ENCODE results near the gene KCNH1. TPM values are rescaled to one million over a fixed set of nuclear protein-coding genes. Genes with fewer than 3 reads are reported as not detected.

The KCNH1 gene
- total RNA-seq, 1 experiment from 2014 or later, result 3.0 TPM

DNA sequence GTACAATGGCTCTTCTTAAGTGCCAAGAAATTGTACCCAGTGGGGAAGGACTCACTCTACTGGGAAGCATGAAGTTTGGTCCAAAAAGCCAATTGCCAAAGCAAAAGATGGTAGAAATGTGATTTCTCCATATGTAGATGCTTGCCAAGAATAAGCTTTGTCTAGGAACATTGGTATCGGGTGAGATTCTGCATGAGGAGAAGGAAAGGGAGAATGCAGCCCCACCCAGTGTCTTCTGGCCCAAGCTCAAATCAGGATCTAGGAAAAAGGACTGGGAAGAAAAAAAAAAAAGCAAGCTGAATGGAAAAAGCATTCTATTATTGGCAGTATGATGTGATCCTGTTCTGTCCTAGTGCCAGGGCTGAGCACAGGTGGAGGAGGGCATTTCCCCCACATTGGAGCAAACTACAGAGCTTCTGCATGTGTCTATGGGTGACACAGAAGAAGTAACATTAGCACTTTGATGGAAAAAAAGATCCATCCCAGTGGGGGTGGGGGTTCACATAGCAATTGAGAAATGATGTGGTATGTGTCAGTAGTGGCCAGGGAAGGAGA, 226.6 kb downstream of the KCNH1 start:
- Histone ChIP-seq H3K36me3 (no peaks in the 10 kb centered on the region), H3K9me3 (replicated peaks) (no peaks in the 10 kb centered on the region), H3K4me1 (peaks cover 28% of the 10 kb centered on the region), H3K27ac (no peak overlapping the region), H3K4me3 (no peak overlapping the region), H3K27me3 (no peaks in the 10 kb centered on the region)
- no peak for DNase-seq

DNA sequence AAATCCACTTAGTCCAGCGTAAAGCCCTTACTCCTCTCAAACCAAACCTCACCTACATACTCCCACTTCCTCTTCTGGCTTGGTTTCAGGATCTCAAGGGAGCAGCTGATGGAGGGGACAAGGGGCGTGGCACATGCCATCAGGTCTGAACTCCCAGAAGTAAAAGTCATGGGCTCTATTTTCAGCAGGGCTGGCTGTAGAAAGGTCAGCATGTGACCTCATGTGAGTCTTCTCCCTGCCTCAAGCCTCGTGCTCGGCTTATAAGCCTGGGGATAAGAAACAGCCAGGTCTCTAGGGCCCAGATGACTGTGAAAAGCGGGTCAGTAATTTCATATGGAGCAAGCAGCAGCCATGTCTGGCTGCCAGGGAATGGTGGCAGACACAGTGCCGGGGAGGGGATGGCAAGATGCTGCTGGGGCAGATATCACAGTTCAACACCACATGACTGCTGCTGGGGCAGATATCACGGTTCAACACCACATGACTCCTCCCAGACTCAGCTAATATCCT, 227.9 kb downstream of the KCNH1 start:
- Histone ChIP-seq H3K27me3 (no peaks in the 10 kb centered on the region), H3K4me3 (no peak overlapping the region), H3K27ac (no peak overlapping the region), H3K4me1 (peaks cover 25% of the 10 kb centered on the region), H3K9me3 (replicated peaks) (no peaks in the 10 kb centered on the region), H3K36me3 (no peaks in the 10 kb centered on the region)
- peak; percentile 22 to 37 for DNase-seq

GRCh38 chr1:210905365-210905904, 228.5 kb downstream of the KCNH1 start:
- H3K36me3 ChIP-seq, result no peaks in the 10 kb centered on the region
- peaks cover 20% of the 10 kb centered on the region for H3K4me1 ChIP-seq
- DNase-seq, result no peak
- no peak overlapping the region for H3K4me3 ChIP-seq
- H3K27ac ChIP-seq, result no peak overlapping the region
- no peaks in the 10 kb centered on the region for H3K9me3 ChIP-seq (replicated peaks)
- no peaks in the 10 kb centered on the region for H3K27me3 ChIP-seq

DNA sequence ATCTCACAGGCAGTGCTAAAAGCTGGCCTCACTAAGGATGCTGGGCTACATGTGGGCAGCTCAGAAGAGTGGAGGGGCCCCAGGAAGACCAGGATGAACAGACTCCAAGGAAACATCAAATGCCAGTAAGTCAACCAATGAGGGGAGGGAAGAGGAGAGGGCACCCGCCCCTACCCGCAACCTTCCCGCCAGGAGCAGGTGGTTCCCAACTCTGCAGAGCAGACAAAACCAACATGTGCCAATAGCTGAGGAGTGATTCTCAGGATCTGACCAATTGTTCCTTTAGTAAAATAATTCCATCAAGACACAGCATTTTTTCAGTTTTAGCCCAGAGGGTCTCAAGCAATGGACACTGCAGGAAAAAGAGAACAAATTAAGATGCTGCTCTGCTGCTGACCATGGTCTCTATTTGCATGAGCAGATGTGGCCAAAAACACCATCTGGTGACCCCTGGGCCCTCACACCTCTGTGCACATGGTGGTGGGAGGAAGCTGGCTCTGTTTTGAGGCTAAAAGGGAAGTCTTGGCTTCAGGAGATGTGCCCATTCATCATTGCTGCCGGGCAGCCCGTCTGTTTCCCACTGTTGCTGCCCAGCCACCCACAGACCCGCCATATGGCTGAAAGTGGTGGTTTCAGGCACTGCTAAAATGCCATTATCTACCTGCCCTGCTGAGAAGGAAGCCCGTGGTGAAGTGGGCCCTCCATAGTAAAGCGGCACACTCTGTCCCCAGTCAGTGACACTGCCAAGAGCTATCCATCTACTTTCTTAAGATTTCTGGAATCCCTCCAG, 231.8 kb downstream of the KCNH1 start:
- Histone ChIP-seq H3K36me3 (no peaks in the 10 kb centered on the region), H3K9me3 (replicated peaks) (no peaks in the 10 kb centered on the region), H3K27me3 (no peaks in the 10 kb centered on the region), H3K27ac (no peak overlapping the region), H3K4me1 (peaks cover 8% of the 10 kb centered on the region), H3K4me3 (no peak overlapping the region)
- no peak for DNase-seq

DNA sequence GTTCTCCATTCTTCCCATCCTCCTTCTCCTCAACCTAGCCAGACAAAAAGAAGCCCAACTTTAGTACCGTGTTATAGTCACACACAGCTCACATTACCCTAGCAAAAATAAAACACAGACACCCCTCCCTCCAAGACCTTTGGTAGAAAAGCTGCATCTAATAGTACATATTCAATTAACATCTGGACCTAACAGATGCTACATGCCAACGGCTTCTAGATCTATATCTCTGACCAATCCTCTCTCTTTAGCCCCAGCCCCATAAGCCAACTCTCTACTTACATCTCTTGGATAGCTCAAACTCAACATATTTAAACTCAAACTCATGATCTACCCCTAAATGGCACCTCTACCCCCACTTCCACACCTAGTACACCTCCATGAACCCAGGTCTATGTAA, 233.1 kb downstream of the KCNH1 start:
- Histone ChIP-seq H3K27me3 (no peaks in the 10 kb centered on the region), H3K4me1 (peaks cover 2% of the 10 kb centered on the region), H3K36me3 (no peaks in the 10 kb centered on the region), H3K4me3 (no peak overlapping the region), H3K27ac (no peak overlapping the region), H3K9me3 (replicated peaks) (no peaks in the 10 kb centered on the region)
- DNase-seq, result no peak

DNA sequence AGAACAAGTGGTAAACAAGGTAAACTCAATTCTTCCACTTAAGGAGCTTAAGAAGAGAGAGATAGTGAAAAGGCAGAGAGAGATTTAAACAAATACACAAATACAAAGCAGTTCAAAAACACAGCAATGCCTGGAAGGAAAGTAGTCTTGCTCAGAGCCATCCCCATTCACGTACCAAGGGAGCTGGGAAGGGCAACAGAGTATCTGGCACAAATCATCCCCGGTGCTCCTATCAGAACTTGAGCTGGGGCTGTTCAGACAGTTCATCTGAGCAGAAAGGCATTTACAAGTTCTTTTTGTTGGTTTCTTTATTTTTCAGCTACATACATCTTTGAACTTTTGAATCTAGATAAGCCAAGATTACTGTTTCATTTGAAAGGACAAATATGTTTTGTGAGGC, 233.9 kb downstream of the KCNH1 start:
- no peak for DNase-seq
- H3K27ac ChIP-seq, result no peak overlapping the region
- H3K27me3 ChIP-seq, result no peaks in the 10 kb centered on the region
- no peak overlapping the region for H3K4me3 ChIP-seq
- no peaks in the 10 kb centered on the region for H3K9me3 ChIP-seq (replicated peaks)
- no peaks in the 10 kb centered on the region for H3K36me3 ChIP-seq
- no peaks in the 10 kb centered on the region for H3K4me1 ChIP-seq

GRCh38 chr1:210899676-210900075, 234.3 kb downstream of the KCNH1 start:
- Histone ChIP-seq H3K9me3 (replicated peaks) (no peaks in the 10 kb centered on the region; the same call in 1 of the 2 replicates), H3K27ac (no peak overlapping the region), H3K4me1 (no peaks in the 10 kb centered on the region), H3K27me3 (no peaks in the 10 kb centered on the region), H3K36me3 (no peaks in the 10 kb centered on the region), H3K4me3 (no peak overlapping the region)
- no peak for DNase-seq

DNA sequence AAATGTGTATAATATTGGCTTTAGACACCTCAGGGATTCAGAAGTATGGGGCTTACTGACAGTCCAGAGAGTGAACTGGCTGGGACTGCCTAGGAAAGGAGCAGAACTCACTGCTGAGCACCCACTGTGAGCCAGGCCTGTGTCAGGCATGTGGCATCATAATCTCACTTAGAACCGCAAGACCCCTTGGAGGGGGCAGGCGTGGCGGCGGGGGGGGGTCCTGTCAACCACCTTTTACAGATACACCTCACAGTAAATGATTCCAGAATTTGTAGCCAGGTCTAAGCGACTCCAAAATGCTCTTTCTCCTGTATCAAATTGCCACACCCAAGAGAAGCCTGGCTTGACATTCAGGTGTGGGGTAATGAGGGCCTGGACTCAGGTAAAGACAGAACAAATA, 235.5 kb downstream of the KCNH1 start:
- H3K9me3 ChIP-seq (replicated peaks), result no peaks in the 10 kb centered on the region; the same call in 1 of the 2 replicates
- H3K27me3 ChIP-seq, result no peaks in the 10 kb centered on the region
- no peak overlapping the region for H3K4me3 ChIP-seq
- H3K36me3 ChIP-seq, result no peaks in the 10 kb centered on the region
- H3K27ac ChIP-seq, result no peak overlapping the region
- no peak for DNase-seq
- H3K4me1 ChIP-seq, result no peaks in the 10 kb centered on the region

DNA sequence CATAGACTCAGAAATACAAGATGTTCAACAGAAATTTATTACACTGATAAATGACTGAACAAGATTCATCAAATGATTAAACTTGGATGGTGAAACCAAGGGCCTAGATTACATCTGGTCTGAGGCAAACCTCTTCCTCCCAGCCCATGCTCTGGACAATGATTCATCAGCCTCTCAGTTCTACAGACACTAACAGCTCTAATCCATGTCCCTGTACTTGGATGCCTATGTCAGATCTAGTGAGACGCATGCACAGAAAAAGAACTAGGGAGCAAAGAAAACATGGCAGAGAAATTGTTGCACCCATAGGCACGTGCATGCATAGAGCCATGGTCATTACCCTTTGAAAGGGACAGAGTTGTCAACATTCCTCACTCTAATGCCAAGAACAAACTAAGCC, 250.1 kb downstream of the KCNH1 start:
- Histone ChIP-seq H3K36me3 (no peaks in the 10 kb centered on the region), H3K9me3 (replicated peaks) (0 out of 2 replicates have a peak, but pooled peaks cover 7% of the 10 kb centered on the region), H3K27me3 (no peaks in the 10 kb centered on the region), H3K27ac (peak overlapping the region; percentile 93), H3K4me3 (no peak overlapping the region), H3K4me1 (peaks cover 26% of the 10 kb centered on the region)
- peak in 1 of 2 experiments; percentile 29 for DNase-seq

- Histone ChIP-seq H3K27me3 (no peaks in the 10 kb centered on the region), H3K36me3 (no peaks in the 10 kb centered on the region), H3K9me3 (replicated peaks) (0 out of 2 replicates have a peak, but pooled peaks cover 7% of the 10 kb centered on the region), H3K4me1 (peaks cover 26% of the 10 kb centered on the region), H3K27ac (peak overlapping the region; percentile 93), H3K4me3 (peak overlapping the region; percentile 35)
- DNase-seq, result peak; percentile 33 to 55
Measured at GRCh38 chr1:210882414-210883221, 251.3 kb downstream of the KCNH1 start.

DNA sequence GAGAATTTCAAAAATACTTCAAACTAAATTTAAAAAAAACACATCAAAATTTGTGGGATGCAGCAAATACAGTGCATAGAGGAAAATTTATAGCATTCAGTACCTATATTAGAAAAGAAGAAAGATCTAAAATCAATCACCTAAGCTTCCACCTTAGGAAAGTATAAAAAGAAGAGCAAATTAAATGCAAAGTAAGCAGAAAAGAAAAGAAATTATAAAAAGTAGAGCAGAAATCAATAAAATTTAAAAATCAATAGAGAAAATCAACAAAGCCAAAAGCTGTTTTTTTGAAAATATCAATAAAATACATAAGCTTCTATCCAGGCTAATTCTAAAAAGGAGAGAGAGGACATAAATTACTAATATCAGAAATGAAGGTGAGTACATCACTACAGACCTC, 255.4 kb downstream of the KCNH1 start:
- H3K27ac ChIP-seq, result no peak overlapping the region
- peaks cover 17% of the 10 kb centered on the region for H3K4me1 ChIP-seq
- H3K9me3 ChIP-seq (replicated peaks), result no peaks in the 10 kb centered on the region
- H3K27me3 ChIP-seq, result no peaks in the 10 kb centered on the region
- no peak for DNase-seq
- no peak overlapping the region for H3K4me3 ChIP-seq
- no peaks in the 10 kb centered on the region for H3K36me3 ChIP-seq

GRCh38 chr1:210876275-210876674, 257.7 kb downstream of the KCNH1 start:
- Histone ChIP-seq H3K4me3 (no peak overlapping the region), H3K4me1 (no peaks in the 10 kb centered on the region), H3K27me3 (no peaks in the 10 kb centered on the region), H3K27ac (no peak overlapping the region), H3K36me3 (no peaks in the 10 kb centered on the region), H3K9me3 (replicated peaks) (no peaks in the 10 kb centered on the region)
- DNase-seq, result no peak

GRCh38 chr1:210866532-210866931, 267.4 kb downstream of the KCNH1 start:
- DNase-seq, result no peak
- H3K27ac ChIP-seq, result no peak overlapping the region
- H3K4me1 ChIP-seq, result no peaks in the 10 kb centered on the region

GRCh38 chr1:210857705-210858104, 276.2 kb downstream of the KCNH1 start:
- Histone ChIP-seq H3K4me1 (peaks cover 10% of the 10 kb centered on the region), H3K4me3 (no peak overlapping the region), H3K27me3 (no peaks in the 10 kb centered on the region), H3K36me3 (no peaks in the 10 kb centered on the region), H3K27ac (no peak overlapping the region), H3K9me3 (replicated peaks) (no peaks in the 10 kb centered on the region)
- DNase-seq, result peak in 1 of 2 experiments; percentile 16

More at GRCh38 chr1:210866532-210866931, 267.4 kb downstream of the KCNH1 start:
- H3K27me3 ChIP-seq, result no peaks in the 10 kb centered on the region
- no peaks in the 10 kb centered on the region for H3K36me3 ChIP-seq
- H3K9me3 ChIP-seq (replicated peaks), result peaks cover 2% of the 10 kb centered on the region; the same call in 1 of the 2 replicates
- H3K4me3 ChIP-seq, result no peak overlapping the region

Measured in SJCRH30 (cell line).